ENCODE measurements around the gene RNF39. TPM values are rescaled to one million over a fixed set of nuclear protein-coding genes. Genes with fewer than 3 reads are reported as not detected.

Gene RNF39
- total RNA-seq, 1 donor from 2014 or later = 2.5 TPM

GRCh38 chr6:30074331-30075093 lies 1.1 kb downstream of the RNF39 start:
- ATAC-seq = peak; percentile 1 to 17
- Histone ChIP-seq H3K4me3 (peak overlapping the region; percentile 60), H3K9me3 (no peaks in the 10 kb centered on the region), H3K27ac (no peak overlapping the region), H3K27me3 (ENCODE audit: low read depth) (peaks cover 46% of the 10 kb centered on the region), H3K36me3 (peaks cover 12% of the 10 kb centered on the region), H3K4me1 (peaks cover 26% of the 10 kb centered on the region)
- no peak for TF ChIP-seq CTCF (IDR thresholded peaks at IDR 0.05)
- DNase-seq = peak; percentile 45
- intact Hi-C loops (cut with DNase I) = no loop called here

GRCh38 chr6:30073489-30074235 lies 1.9 kb downstream of the RNF39 start:
- intact Hi-C loops (cut with DNase I) = no loop called here
- H3K4me1 ChIP-seq = peaks cover 27% of the 10 kb centered on the region
- H3K9me3 ChIP-seq = no peaks in the 10 kb centered on the region
- H3K36me3 ChIP-seq = peaks cover 20% of the 10 kb centered on the region
- ATAC-seq (no peak), DNase-seq (no peak)
- H3K27ac ChIP-seq = no peak overlapping the region
- no peak for TF ChIP-seq CTCF (IDR thresholded peaks at IDR 0.05)
- H3K4me3 ChIP-seq = peak overlapping the region; percentile 60
- peaks cover 46% of the 10 kb centered on the region for H3K27me3 ChIP-seq (ENCODE audit: low read depth)

- Histone ChIP-seq H3K9me3 (no peaks in the 10 kb centered on the region), H3K27me3 (ENCODE audit: low read depth) (peaks cover 42% of the 10 kb centered on the region), H3K4me3 (no peak overlapping the region), H3K27ac (no peak overlapping the region), H3K4me1 (peaks cover 40% of the 10 kb centered on the region), H3K36me3 (peaks cover 24% of the 10 kb centered on the region)
- TF ChIP-seq CTCF (IDR thresholded peaks at IDR 0.05) = no peak
- no peak for DNase-seq
- intact Hi-C loops (cut with DNase I) = no loop called here
- no peak for ATAC-seq
Measured at GRCh38 chr6:30071858-30072257, 3.7 kb downstream of the RNF39 start.

- Histone ChIP-seq H3K9me3 (no peaks in the 10 kb centered on the region), H3K36me3 (peaks cover 24% of the 10 kb centered on the region), H3K4me1 (peaks cover 43% of the 10 kb centered on the region), H3K4me3 (no peak overlapping the region), H3K27me3 (ENCODE audit: low read depth) (peaks cover 41% of the 10 kb centered on the region), H3K27ac (no peak overlapping the region)
- intact Hi-C loops (cut with DNase I) = no loop called here
- DNase-seq (peak; percentile 44), ATAC-seq (no peak)
- TF ChIP-seq CTCF (IDR thresholded peaks at IDR 0.05) = peak; percentile 8
Measured at GRCh38 chr6:30071081-30071818, 4.3 kb downstream of the RNF39 start.

- H3K4me3 ChIP-seq = peak overlapping the region; percentile 84
- H3K36me3 ChIP-seq = peaks cover 40% of the 10 kb centered on the region
- peaks cover 40% of the 10 kb centered on the region for H3K4me1 ChIP-seq
- no peaks in the 10 kb centered on the region for H3K9me3 ChIP-seq
- intact Hi-C loops (cut with DNase I) = no loop called here
- H3K27ac ChIP-seq = peak overlapping the region; percentile 91
- DNase-seq (no peak), ATAC-seq (no peak)
- no peak for TF ChIP-seq CTCF (IDR thresholded peaks at IDR 0.05)
- peaks cover 8% of the 10 kb centered on the region for H3K27me3 ChIP-seq (ENCODE audit: low read depth)
Measured at GRCh38 chr6:30067460-30068139, 8.0 kb downstream of the RNF39 start.
